Pons (tissue), 1 donor: ENCODE measurements around the gene PRR30.

Source experiments
- DNase-seq: peaks from one replicate; pipeline ENCODE4 v3.0.0-alpha.2; 2016; ENCODE audit warnings: low spot score

PRR30 gene

DNA sequence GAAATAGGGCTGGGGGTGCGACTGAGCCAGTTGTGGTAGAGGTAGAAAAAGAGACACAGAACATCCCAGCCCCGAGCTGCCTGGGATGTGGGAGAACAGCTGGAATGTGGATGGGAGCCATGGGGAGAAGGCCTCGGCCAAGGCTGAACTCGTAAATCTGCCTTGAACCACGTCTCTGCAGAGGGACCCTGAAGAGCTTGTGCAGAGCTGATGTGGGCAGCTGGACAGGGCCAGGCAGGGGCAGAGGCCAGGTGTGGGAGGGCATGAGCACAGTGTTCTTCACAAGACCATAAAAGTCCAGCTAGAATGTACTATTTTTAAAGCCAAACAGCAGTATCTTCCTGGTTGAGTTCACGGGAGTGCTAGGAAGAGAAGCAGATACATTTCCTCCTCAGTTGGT lies 15.3 kb upstream of the PRR30 start:
- DNase-seq: no peak

GRCh38 chr2:27152796-27153464 lies 13.7 kb upstream of the PRR30 start:
- DNase-seq: no peak

- no peak for DNase-seq
These were observed 13.0 kb upstream of the PRR30 start for GRCh38 chr2:27152102-27152795.

GRCh38 chr2:27150639-27151230 lies 11.5 kb upstream of the PRR30 start:
- DNase-seq: no peak

GRCh38 chr2:27149570-27150405 lies 10.6 kb upstream of the PRR30 start:
- no peak for DNase-seq

GRCh38 chr2:27148801-27149439 lies 9.7 kb upstream of the PRR30 start, which contains the start of gene TCF23:
Gene TCF23 (plus strand): TSS chr2:27149004. CDS start chr2:27149134, 130 bp downstream.
- no peak for DNase-seq

DNA sequence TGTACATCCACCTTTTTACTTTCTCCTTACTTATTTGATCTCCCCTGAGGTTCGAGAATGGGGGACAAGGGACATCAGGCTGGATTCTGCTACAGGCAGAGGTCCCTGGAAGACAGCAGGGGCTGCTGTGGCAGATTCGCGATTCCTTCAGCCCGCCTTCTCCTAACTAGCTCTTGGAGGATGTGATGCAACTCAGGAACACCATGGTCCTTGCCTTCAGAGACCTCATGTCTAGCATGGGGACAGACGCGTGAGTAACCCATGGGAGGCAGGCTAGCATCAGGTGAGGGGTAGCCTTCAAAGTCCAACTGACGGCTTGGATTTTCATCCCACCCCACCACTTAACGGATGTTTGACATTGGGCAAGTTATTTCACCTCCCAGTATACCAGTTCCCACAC lies 8.7 kb upstream of the PRR30 start:
- DNase-seq: no peak

DNA sequence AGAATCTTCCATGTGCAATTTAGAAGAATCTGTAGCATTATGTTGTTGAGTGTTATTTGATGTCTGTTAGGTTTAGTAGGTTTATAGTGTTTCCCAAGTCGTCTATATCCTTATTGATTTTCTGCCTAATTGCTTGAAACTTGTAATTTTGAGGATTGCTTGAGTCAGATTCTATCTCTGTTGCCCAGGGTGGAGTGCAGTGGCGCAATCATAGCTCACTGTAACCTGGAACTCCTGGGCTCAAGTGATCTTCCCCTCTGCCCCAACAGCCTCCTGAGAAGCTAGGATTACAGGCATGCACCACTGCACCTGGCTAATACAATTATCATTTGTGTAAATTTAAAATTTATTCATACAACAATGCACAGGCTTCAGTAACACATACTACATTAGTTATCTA lies 6.5 kb upstream of the PRR30 start:
- no peak for DNase-seq

GRCh38 chr2:27143285-27143684 lies 4.1 kb upstream of the PRR30 start:
- no peak for DNase-seq

DNA sequence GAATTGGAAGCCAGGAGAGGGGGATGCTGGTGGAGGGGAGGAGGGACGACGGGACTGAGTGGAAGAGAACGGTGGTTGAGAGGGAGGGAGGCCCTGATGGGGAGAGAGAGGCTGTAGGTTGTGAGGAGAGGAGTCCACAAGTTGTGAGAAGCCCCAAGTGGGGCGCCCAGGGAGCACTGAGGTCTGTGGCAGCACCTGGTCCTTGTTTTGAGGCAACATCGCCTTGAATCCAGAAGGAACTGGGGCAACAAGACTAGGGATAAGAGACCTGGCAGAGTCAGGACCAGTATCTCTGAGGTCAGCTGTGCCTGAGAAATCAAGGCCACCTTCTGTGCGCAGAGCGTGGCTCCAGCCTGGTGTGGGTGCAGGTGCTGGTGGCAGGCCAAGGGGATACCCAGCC lies 1.1 kb downstream of the PRR30 start:
- DNase-seq: no peak

DNA sequence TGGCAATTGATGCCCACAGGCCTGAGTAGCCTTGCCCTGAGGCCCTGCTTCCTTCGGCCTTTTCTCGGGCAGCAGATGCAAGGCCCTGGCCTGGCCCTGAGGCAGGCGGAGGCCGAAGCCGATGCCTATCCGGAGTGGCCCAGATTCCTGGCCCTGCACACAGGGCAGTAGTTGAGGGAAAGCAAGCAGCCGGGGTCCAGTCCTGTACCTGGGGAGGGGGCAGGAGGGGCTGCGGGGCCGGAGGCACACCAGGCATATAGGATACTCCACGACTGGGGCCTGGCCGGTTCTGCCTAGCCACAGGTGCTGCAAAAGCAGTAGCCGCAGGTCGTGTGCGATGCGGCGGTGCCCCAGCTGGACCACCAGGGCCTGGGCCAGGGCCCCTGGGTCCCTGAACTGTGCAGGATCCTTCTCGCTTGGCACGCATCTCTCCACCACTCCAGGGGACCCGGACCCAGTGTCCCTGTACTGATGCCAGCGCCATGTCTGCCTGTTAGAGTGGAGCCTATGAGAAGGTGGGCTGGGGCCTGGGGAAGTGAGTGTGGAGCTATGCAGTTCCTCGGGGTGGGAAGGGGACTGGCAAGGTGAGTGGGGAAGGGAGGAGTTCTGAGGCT lies 1.8 kb downstream of the PRR30 start:
- no peak for DNase-seq

DNA sequence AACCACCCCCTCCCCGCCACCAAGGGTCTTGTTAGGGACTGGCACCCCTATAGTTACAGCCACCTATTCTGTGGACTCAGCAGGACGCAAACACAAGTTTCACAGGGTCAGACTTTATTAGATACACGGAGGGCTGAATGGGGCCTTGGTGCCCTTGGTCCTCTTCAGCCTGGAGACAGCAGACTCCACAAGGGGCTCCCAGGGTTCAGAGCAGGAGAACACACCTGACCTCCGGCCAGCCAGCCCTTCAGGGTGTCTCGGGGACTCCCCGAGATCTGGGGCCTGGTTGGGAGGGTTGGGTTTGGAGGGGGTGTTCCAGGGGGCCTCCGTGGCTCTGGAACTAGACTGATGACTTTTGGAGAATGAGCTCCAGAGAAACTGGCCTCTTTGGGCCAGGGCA lies 2.5 kb downstream of the PRR30 start:
- DNase-seq: no peak

GRCh38 chr2:27135478-27135955 lies 3.7 kb downstream of the PRR30 start:
- no peak for DNase-seq

- peak; percentile 26 for DNase-seq
These were observed 4.3 kb downstream of the PRR30 start for GRCh38 chr2:27134781-27135477.

DNA sequence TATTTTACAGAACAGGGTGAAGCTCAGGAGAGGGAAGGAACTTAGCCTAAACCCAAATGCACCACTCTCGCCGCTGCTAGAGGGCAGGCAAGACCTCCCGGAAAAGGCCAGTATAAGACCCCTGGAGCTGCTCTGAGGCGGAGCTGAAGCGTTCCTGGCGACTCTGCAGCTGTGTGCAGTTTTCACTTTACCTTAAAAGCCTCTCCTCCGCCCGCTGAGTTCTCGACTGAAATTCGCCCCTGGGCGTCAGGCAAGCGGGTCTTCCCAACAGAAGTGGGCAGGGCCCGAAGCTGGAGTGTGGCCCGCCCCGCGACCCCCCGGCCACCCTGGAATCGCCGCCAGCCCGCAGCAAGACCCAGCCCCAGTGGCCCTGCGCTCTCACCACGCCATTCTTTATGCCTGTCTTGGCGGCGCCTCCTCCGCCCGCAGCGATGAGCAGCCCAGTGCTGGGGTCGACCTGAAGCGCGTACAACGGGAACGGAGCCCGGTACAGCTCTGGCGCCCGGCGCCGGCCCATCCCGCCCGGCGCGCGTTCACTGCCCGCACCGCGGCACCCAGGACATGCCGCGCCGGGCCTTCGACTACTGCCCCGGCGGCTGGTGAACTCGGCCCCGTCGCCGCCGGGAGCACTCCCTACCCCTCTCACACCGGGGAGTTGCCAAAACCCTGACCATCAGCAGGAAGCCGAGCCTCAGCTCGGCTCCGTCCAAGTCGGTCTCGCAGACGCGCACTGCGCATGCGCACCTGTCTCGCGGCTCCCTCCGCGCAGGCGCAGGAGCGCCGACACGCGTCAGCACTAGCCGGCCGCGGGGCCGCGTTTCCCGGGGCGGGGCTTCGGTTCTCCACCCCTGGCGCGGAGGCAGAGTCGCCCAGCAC lies 5.1 kb downstream of the PRR30 start, which contains the start of gene PREB:
TSS of gene PREB (minus strand) at position 732 of the 876 bp plus-strand sequence. CDS start at position 517, 215 bp downstream.
- DNase-seq: peak; percentile 94

DNA sequence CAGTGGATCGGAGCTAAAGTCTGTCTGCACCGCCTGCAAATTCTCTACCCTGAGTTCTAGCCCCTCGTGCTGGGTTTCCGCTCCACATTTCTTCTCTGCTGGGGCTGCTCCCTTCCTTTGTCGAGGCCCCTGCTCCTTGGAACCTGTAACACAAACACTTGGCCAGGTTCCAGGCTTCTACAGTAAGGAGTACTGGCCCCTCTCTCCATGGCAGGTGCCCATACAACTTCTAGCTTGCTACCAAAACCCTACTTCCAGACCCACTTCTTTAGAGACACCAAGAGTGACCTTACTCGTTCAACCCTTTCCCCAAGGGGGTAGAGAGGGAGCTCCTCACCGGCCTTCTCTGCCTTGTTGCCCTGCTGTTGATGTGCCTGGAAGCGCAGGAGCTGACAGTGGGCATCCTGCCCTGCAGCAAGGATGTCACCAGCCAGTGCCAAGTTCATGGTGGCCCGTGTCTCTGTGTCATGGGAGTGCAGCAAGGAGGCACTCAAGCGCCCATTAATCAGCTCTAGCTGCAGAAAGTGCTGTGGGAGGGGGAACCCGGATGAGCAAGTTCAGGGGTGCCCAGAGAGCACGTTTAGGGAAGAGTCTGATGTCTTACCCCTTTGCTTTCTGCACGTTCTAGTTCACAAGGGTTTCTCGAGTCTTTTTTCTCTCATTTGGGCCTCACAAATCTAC lies 5.9 kb downstream of the PRR30 start:
- DNase-seq: no peak

- no peak for DNase-seq
These were observed 7.8 kb downstream of the PRR30 start for GRCh38 chr2:27131429-27131828.

GRCh38 chr2:27130396-27130795 lies 8.8 kb downstream of the PRR30 start:
- DNase-seq: no peak
